ENCODE measurements around the gene MEX3D. TPM values are rescaled to one million over a fixed set of nuclear protein-coding genes. Genes with fewer than 3 reads are reported as not detected.

The MEX3D gene
- total RNA-seq, 1 donor from 2014 or later = 96.7 TPM

GRCh38 chr19:1555487-1556389 is 12.4 kb downstream of the MEX3D start:
- Mint-ChIP-seq H3K9me3 (ENCODE audit: unreplicated experiment) (peaks cover 13% of the 10 kb centered on the region), H3K27me3 (ENCODE audit: unreplicated experiment) (peaks cover 4% of the 10 kb centered on the region), H3K4me3 (ENCODE audit: unreplicated experiment) (no peak overlapping the region), H3K36me3 (ENCODE audit: unreplicated experiment) (no peaks in the 10 kb centered on the region), H3K4me1 (ENCODE audit: low read depth, unreplicated experiment) (peaks cover 5% of the 10 kb centered on the region), H3K27ac (ENCODE audit: unreplicated experiment) (no peak overlapping the region)
- DNase-seq = no peak
- TF ChIP-seq CTCF (IDR thresholded peaks at IDR 0.05; ENCODE audit: partially characterized antibody, unreplicated experiment) = no peak

GRCh38 chr19:1554968-1555367 is 13.2 kb downstream of the MEX3D start:
- Mint-ChIP-seq H3K27ac (ENCODE audit: unreplicated experiment) (peak overlapping the region; percentile 48), H3K36me3 (ENCODE audit: unreplicated experiment) (no peaks in the 10 kb centered on the region), H3K9me3 (ENCODE audit: unreplicated experiment) (peaks cover 11% of the 10 kb centered on the region), H3K4me1 (ENCODE audit: low read depth, unreplicated experiment) (peaks cover 2% of the 10 kb centered on the region), H3K4me3 (ENCODE audit: unreplicated experiment) (no peak overlapping the region), H3K27me3 (ENCODE audit: unreplicated experiment) (peaks cover 4% of the 10 kb centered on the region)
- no peak for DNase-seq
- TF ChIP-seq CTCF (IDR thresholded peaks at IDR 0.05; ENCODE audit: partially characterized antibody, unreplicated experiment) = no peak

GRCh38 chr19:1553415-1553814 is 14.7 kb downstream of the MEX3D start:
- no peak for TF ChIP-seq CTCF (IDR thresholded peaks at IDR 0.05; ENCODE audit: partially characterized antibody, unreplicated experiment)

GRCh38 chr19:1551068-1552040 is 16.8 kb downstream of the MEX3D start:
- Mint-ChIP-seq H3K27me3 (ENCODE audit: unreplicated experiment) (peaks cover 2% of the 10 kb centered on the region), H3K4me3 (ENCODE audit: unreplicated experiment) (no peak overlapping the region), H3K4me1 (ENCODE audit: low read depth, unreplicated experiment) (no peaks in the 10 kb centered on the region), H3K27ac (ENCODE audit: unreplicated experiment) (no peak overlapping the region), H3K9me3 (ENCODE audit: unreplicated experiment) (peaks cover 8% of the 10 kb centered on the region), H3K36me3 (ENCODE audit: unreplicated experiment) (no peaks in the 10 kb centered on the region)
- TF ChIP-seq CTCF (IDR thresholded peaks at IDR 0.05; ENCODE audit: partially characterized antibody, unreplicated experiment) = no peak
- no peak for DNase-seq

More at GRCh38 chr19:1553415-1553814, 14.7 kb downstream of the MEX3D start:
- peaks cover 11% of the 10 kb centered on the region for H3K9me3 Mint-ChIP-seq (ENCODE audit: unreplicated experiment)
- no peak overlapping the region for H3K4me3 Mint-ChIP-seq (ENCODE audit: unreplicated experiment)
- no peaks in the 10 kb centered on the region for H3K4me1 Mint-ChIP-seq (ENCODE audit: low read depth, unreplicated experiment)
- no peak for DNase-seq
- no peaks in the 10 kb centered on the region for H3K36me3 Mint-ChIP-seq (ENCODE audit: unreplicated experiment)
- H3K27ac Mint-ChIP-seq (ENCODE audit: unreplicated experiment) = no peak overlapping the region
- peaks cover 4% of the 10 kb centered on the region for H3K27me3 Mint-ChIP-seq (ENCODE audit: unreplicated experiment)

All from glutamatergic neuron (in vitro differentiated cells).